HG03060 (cell line): Measurements from ENCODE around the gene CAMK2B.
"Not testable (repeated sequence)": the region's sequence is repeated elsewhere in the genome, so short reads cannot be mapped to it uniquely, and the experiment has no call there.

Source experiments
- ATAC-seq: cut with Tn5 transposase; IDR thresholded peaks from one replicate; pipeline ENCODE4 v1.9.1; 2021; ENCODE audit warnings: low read depth, moderate number of reproducible peaks; ENCODE audit not compliant: unreplicated experiment

Gene CAMK2B

DNA sequence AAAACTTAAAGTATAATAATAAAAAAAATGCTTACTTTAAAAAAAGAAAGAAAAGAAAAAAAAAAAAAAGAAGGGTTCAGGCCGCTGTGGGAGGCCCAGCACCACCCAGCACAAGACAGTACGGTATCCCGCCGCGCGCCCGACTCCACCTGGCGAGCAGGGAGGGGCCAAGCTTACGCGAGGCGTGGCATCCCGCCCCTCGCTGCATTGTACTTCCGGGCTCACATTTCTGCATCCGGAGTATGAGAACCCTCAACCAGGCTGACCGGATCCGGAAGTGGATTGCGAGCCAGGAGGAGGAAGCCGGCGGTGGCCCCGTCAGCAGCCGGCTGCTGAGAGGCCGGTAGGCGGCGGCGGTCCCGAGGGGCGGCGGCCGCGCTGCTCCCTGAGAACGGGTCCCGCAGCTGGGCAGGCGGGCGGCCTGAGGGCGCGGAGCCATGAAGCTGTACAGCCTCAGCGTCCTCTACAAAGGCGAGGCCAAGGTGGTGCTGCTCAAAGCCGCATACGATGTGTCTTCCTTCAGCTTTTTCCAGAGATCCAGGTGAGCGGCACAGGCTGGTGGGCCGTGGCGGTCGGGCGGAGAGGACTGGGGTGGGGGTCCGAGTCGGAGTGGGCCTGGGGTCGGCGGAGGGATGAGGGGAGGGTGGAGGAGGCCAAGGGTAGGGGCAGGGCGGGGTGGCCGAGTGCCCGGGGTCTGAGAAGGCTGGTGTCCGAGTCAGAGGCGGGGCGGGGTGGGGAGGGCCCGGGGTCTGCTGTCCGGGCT, 124.5 kb downstream of the CAMK2B start, which contains the start of gene YKT6:
Gene YKT6 (plus strand): TSS at position 280 of the 763 bp plus-strand sequence. CDS start 158 bp downstream, at position 438.
- peak; percentile 93 for ATAC-seq

DNA sequence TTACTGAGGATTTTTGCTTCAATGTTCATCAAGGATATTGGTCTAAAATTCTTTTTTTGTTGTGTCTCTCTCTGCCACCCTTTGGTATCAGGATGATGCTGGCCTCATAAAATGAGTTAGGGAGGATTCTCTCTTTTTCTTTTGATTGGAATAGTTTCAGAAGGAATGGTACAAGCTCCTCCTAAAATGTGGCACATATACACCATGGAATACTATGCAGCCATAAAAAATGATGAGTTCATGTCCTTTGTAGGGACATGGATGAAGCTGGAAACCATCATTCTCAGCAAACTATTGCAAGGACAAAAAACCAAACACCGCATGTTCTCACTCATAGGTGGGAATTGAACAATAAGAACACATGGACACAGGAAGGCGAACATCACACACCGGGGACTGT, 125.2 kb downstream of the CAMK2B start:
- ATAC-seq: not testable (repeated sequence)

DNA sequence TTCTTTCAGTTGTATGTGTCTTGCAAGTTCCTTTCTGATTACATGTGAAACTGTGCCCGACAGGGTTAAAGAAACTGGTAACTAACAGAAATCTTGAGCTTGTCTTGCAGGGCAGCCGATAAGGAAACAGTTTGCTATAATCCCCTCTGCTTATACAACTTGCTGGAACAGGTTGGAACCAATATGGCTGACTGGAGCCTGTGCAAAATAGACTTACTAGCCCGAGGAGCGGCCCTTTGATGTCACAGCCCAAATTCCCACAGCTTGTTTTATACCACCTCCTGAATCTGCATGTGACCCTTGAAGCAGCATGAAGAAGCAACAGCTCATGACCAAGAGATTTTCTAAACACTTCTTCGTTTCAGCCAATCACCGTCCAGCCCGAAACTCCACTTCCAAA, 127.9 kb downstream of the CAMK2B start:
- ATAC-seq: no peak

DNA sequence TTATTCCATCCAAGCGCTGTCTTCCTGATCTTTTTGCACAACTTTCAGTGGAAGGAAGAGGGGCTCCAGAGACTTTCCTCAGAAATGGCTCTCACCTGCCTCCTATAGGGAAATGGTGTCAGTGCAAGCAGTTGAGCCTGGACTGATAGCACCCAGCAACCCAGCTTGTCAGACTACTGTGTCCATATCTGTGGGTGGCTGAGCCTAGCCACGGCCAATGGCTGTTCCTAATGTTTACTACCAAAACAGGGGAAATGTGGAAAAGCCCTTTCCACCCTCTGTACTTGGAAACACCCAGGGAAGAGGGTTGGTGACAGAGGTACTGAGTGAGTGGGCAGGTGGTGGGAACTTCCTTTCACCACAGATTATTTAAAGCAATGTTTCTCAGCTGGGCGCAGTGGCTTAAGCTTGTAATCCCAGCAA, 128.9 kb downstream of the CAMK2B start:
- ATAC-seq: no peak

DNA sequence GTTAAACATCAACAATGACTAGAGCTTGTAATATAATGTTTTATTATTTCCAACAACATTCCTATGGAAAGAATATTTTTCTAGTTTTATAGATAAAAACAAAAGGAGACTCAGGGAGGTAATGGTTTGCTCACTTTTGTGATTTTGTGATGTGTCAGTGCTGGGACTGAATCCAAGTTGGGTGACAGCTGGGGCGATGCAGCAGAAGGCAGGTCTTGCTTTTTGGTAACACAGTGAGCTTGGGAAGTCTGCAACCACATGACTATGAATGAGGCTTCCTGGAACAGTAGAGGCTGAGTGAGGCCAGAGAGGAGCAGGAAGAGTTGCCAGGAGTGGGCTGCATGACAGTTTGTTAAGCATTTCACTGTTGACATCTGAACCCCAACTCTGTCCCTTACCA, 129.5 kb downstream of the CAMK2B start:
- no peak for ATAC-seq

DNA sequence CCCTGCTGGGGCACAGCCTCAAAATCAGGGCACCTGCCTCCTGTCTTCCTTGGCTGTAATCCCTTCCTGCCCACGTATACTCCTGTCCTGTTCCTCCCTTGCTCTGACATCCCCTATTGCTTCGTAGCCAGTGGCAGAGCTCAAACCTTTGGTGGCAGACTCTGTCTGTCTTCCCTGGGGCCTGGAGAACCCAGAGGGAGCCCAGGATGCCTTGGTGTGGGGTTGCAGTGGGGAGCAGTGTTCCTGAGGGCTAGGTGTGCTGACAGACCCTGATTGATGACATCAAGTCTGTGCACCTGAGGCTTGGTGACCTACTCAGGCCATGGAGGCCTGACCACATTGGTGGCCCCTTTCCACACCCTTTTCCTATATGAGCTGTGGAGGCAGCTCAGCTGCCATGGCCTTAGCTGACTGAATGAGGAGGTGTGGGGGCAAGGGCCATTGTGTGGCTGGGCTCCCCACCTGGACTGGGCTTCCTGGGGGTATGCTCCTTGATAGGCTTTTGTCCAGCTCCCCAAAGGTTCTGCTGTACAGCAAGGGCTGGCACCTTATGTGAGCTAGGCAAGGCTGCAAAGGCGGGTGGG, 130.7 kb downstream of the CAMK2B start:
- no peak for ATAC-seq

DNA sequence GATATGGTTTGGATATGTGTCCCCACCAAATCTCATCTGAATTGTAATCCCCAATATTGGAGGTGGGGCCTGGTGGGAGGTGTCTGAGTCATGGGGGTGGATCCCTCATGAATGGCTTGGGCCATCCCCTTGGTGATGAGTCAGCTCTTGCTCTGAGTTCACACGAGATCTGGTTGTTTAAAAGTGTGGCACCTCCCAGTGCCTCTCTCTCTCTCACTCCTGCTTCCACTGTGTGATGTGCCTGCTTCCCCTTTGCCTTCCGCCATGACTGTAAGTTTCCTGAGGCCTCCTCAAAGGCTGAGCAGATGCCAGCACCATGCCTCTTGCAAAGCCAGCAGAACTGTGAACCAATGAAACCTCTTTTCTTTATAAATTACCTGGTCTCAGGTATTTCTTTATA, 131.3 kb downstream of the CAMK2B start:
- no peak for ATAC-seq

DNA sequence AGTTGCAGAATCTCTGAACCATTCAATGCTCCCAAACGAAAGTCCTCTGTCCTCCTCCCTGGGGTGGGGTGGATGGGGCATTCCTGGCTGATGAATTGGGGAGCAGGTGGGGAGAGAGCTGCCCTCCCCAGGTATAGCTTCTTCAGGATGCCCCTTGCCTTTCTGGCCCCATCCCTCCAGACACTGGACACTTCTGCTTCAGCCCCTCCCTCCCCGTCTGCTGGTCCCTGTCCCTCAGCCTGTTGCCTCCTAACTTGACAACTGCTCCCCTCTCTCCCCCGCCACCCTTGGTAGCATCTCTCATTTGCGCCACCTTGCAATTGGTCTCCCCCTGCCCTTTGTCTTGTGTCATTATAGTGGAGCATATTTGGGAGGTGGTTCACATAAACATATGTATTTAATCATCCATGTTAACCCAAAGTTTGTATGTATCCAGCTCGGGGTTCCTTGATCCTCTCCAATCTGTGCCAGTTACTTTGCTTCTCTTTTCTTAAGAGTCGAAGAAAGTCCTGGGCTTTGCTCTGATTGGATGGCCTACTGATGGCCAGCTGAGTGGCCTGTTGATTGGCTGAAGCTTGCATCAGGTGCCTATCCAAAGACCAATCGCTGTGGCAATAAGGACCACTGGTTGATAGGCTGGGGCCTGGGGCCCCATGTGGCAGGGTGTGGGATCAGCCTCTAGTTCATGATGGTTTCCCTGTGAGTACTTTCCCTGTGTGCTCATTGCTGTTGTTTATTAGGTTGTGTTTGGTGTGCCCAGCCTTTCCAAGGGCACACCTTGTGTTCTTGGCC, 132.2 kb downstream of the CAMK2B start:
- ATAC-seq: no peak

DNA sequence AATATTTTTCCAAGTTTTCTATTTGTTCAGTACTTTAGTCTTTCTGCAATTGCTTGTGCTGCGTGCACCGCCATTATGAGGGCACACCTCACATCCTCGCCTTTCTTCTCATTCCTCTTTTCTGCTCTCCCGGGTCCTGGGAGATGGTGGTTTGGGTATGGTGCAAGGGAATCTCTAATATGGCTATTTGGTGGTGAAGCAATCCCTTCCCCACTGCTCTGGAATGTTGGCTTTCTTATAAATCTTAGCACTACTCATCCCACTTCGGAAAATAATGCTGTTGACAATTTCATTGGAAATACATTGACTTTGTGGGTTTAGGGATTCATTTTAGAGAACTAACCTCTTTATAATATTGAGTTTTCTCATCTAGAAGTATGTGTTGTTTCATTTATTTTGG, 134.2 kb downstream of the CAMK2B start:
- no peak for ATAC-seq

DNA sequence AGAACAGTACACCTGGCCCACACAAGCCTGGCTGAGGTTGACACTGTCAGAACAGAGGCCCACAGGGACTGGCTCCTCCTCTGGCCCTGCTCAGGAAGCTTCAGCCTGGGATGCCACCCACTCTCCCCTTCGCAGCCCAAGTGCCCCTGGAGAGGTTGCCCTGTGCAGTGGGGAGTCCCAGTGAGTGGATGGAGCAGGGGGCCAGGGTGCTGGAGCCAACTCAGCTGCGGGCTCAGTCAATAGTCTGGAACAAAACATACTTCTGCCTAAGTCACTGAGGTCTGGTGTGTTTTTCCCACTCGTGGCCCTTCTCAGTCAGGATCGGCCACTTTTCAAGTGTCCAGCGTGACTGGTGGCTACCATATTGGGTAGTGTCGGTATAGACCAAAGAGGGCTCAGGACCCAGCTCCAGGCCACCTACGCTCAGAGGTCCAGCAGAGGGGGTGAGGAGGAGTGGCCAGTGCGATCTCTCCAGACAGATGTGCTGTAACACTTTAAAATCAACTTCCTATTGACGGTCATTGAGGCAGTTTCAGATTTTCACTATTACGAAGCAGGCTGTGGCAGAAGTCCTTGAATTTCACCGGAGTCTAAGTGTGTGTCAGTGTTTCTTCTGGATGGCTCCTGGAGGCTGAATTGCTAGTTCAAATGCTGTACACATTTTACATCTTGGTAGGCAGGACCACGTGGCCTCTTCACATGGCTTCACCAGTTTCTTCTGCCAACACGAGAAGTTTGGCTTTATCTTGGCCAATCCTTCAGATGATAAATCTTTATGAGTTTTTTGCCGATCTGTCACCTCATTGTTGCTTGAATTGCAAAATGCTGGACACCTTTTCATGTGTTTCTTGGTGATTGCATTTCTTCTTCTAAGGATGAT, 135.2 kb downstream of the CAMK2B start:
- no peak for ATAC-seq

DNA sequence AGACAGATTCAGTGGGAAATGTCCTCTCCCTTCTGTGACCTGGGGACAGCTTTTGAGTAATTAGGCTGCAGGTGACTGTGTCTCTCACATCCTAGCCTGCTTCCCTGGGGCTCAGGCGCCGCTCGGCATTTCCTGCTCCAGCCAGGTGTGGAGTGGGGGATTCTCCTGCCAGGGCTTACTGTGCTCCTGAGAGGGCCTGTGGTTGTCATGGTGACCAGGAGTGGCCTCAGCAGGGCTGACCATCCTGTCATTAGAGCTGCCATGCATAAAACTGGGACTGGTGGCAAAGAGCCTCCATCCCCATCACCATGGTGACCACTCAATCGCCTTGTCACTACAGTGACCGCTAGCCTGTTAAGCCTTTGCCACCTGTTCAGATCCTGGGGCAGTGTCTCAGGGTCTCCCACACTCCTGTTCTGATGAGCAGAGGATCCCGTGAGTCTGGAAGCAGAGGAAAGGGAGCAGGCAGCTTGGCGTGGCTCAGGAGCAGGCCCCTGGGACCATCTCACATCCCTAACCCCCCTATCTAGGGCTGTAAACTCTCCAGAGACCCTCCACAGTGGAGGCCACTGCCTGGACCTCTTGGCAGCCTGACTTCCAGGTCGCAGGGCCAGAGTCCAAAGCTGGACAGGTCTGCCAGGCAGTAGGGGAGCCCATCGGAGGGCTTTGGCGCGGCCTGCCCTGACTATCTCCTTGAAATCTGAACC, 136.0 kb downstream of the CAMK2B start, which contains the start of gene GCK:
Gene GCK (minus strand): TSS at position 154 of the 707 bp plus-strand sequence. CDS start 486 bp downstream, outside the sequence.
- no peak for ATAC-seq

DNA sequence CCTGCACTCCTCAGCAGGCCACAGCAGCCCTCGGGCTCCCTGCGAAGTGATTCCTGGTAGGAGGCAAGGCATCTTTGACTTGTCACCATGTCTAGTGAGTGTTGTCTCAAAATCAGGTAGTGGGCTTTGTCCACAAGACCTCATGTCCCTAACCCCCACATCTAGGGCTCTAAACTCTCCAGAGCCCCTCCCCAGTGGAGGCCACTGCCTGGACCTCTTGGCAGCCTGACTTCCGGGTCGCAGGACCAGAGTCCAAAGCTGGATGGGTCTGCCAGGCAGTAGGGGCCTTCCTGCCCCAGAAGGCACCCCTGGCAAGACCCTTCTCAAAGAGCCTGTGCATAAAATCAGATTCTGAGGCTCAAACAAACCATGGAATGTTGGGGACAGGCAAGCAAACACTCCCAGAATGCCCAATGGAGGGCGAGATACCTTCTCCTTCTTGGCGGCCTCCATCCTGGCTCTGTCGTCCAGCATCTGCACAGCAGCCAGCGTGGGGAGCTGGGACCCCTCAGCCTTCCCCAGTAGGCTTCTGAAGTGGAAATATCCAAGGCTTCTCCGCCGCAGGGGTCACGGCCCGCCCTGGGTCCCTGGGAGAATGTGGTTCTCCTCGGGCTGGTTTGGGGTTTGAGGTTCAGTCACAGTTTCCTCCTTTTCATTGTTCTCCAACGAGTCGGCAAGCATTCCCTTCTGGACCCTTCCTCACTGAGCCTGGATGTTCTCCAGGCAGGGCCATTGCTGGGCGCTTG, 136.7 kb downstream of the CAMK2B start:
- no peak for ATAC-seq

DNA sequence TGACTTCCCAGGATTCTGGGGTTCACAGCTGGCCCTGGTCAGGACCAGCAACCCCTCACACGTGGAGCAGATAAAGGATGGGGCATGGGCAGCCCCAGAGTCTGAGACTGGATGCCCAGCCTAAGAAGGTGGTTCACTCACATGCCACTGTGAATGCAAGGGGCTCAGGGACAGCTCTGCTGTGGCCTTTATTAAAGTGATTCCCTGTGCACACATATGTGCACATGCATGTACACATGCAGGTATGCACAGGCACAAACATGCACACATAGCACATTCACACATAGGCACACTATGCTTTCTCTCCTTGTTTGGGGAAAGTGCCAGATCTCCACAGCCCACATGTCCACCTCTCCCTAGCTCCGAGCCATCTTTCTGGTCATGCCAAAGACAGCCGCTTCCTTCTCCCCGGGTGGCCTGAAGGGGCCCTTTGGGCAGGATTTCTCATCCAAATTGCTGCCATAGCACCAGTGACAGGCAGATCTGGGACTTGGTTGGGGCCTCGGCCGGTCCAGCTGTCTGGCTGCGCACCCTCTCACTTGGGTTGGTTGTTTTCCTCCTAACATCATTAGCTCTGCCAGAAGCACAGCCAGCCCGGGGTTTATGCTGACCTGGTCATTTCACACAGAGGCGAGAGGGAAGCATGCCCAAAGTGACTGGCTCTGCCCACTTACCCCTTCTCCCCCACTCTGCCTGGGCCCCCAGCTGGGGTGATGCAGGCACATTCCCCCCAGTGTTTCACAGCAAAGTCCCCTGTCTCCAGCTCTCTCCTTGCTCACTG, 137.6 kb downstream of the CAMK2B start:
- ATAC-seq: no peak

DNA sequence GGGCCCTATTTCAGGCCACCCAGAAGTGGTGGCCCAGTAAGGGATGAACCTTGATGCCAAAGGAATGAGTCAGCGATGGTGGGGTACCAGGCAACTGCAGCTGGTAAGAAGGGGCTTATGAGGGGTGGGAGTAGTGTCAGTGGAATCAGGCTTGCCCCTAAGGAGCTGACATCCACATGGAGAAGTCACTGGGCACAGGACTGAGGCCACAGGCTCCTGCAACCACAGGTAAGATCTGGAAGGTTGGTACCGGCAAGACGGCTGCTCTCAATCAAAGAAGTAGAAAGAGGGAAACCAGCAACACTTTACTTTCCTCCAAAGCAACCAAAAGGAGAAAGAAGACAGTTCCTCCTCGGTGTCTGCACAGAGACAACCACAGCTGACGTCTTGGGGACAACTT, 138.7 kb downstream of the CAMK2B start:
- ATAC-seq: no peak

DNA sequence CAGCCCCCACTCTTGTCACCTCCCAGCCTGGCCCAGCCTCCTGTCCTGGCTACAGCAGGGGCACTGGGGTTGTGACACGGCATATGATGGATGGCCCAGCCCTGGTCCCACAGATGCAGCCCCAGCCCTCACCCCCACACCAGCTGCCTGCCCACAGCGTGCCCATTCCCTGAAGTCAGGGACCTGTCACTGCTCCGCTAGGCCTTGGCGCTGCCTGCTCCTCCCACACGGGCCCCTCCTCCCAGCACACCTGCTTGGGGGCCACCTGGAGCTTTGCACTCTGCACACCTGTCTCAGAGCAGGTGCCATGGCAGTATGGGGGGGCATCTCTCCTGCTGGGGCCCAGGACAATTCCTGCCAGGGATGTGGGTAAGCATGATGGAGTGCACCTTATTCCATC, 139.7 kb downstream of the CAMK2B start:
- ATAC-seq: no peak

DNA sequence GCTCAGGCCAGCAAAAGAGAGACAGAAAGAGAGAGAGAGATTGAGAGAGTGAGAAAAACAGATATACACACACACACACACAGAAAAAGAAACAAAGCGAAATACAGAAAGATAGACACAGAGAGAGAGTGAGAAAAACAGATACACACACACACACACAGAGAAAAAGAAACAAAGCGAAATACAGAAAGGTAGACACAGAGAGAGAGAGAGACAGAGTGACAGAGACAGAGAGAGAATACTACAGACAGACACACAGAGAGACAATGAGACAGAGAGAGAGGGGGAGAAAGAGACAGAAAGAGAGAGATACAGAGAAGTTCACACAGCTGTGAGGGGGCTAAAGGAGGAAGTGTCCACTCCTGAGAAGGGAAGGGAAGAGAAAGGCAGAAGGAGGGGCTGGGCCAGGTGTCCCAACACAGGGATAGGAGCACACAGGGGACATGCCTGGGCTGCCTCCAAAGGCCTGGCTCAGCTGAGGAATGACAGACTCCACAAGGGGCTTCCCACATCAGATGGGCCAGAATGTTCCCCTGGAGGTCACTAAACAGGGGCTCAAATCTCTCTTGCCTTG, 140.4 kb downstream of the CAMK2B start:
- no peak for ATAC-seq

DNA sequence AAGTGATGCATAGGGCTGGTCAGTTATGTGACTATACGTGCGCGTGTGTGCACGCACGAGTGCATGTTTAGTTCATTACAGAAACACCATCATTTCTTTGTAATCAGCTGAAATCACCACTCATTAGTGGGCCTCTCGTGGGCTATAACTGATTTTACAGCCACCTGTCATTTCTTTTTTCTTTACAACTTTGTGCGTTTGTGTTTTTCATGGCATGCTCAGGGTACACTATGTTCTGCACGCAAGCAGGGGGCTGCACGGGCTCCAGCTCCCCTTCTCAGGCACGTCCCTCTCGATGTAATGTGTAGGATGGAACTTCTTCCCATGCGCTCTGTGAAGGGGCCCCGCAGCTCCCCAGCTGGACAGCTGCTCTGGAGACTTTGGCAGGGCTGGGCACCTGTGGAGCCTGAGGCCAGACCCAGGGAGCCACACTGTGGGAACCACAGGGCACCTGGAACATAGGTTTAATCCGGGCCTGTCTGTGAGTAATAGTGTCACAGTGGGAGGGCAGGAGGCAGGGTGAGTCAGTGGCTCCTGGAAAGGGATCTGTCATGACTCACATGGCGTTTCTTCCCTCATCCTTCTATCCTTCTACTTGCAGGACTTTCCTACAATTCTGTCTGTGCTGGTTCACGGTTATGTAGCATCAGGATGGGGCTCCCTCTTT, 141.1 kb downstream of the CAMK2B start:
- ATAC-seq: no peak
